GM23338 (cell line): Measurements from ENCODE around the gene TAS2R4. TPM values are rescaled to one million over a fixed set of nuclear protein-coding genes. Genes with fewer than 3 reads are reported as not detected.
"Not testable (repeated sequence)": the region's sequence is repeated elsewhere in the genome, so short reads cannot be mapped to it uniquely, and the experiment has no call there.

Experiments used
- ATAC-seq: fragments of 200-7000 bp; cut with Tn5 transposase; 3 replicates; pipeline ENCODE4 v1.9.1; 2020
- DNase-seq: peaks from one replicate; pipeline ENCODE4 v3.0.0-alpha.2; 2015; ENCODE audit warnings: low spot score
- H2AFZ ChIP-seq: fragments of 200-600 bp; sonication (generic); 2 replicates; pipeline ENCODE4 v1.8.0; 2016; ENCODE audit warnings: antibody characterized with exemption, mild to moderate bottlenecking, moderate library complexity
- H3F3A ChIP-seq: fragments of 200-600 bp; sonication (generic); replicated peaks from 2 replicates; pipeline ENCODE4 v1.8.0; 2017; ENCODE audit warnings: antibody characterized with exemption, mixed run types, low read depth
- H3K27ac ChIP-seq: fragments of 200-600 bp; sonication (generic); 2 replicates; pipeline ENCODE4 v1.6.1; 2016; ENCODE audit warnings: low read depth
- H3K27me3 ChIP-seq: fragments of 200-600 bp; sonication (generic); 2 replicates; pipeline ENCODE4 v1.8.0; 2016; ENCODE audit warnings: mild to moderate bottlenecking, mixed run types, moderate library complexity; ENCODE audit not compliant: insufficient read depth
- H3K36me3 ChIP-seq: fragments of 200-600 bp; sonication (generic); 2 replicates; pipeline ENCODE4 v1.8.0; 2016; ENCODE audit warnings: mild to moderate bottlenecking; ENCODE audit not compliant: insufficient read depth
- H3K4me1 ChIP-seq: fragments of 200-600 bp; sonication (generic); 2 replicates; pipeline ENCODE4 v1.8.0; 2016; ENCODE audit warnings: mild to moderate bottlenecking, moderate library complexity; ENCODE audit not compliant: insufficient read depth
- H3K4me2 ChIP-seq: fragments of 200-600 bp; sonication (generic); 2 replicates; pipeline ENCODE4 v1.7.1; 2017; ENCODE audit warnings: mixed run types
- H3K4me3 ChIP-seq: fragments of 200-600 bp; sonication (generic); 2 replicates; pipeline ENCODE4 v1.6.1; 2016; ENCODE audit warnings: mixed run types
- H3K79me2 ChIP-seq: fragments of 200-600 bp; sonication (generic); replicated peaks from 2 replicates; pipeline ENCODE4 v1.8.0; 2017; ENCODE audit warnings: mild to moderate bottlenecking; ENCODE audit not compliant: insufficient read depth
- H3K9me2 ChIP-seq: fragments of 200-600 bp; sonication (generic); 2 replicates; pipeline ENCODE4 v1.8.0; 2017; ENCODE audit not compliant: insufficient read depth
- H4K20me1 ChIP-seq: fragments of 200-600 bp; sonication (generic); replicated peaks from 2 replicates; pipeline ENCODE4 v1.8.0; 2017; ENCODE audit warnings: mild to moderate bottlenecking; ENCODE audit not compliant: insufficient read depth
- H3K27ac Mint-ChIP-seq: 2 replicates; pipeline ENCODE4 v1.8.0; 2020; ENCODE audit warnings: inconsistent platforms, mild to moderate bottlenecking, moderate library complexity, mixed read lengths
- H3K27me3 Mint-ChIP-seq: 3 replicates; pipeline ENCODE4 v1.8.0; 2022; ENCODE audit warnings: low read depth, mild to moderate bottlenecking, moderate library complexity, mixed read lengths, inconsistent platforms; ENCODE audit not compliant: insufficient read depth, poor library complexity
- H3K36me3 Mint-ChIP-seq: 3 replicates; pipeline ENCODE4 v1.8.0; 2021; ENCODE audit warnings: low read depth, mild to moderate bottlenecking, inconsistent platforms, moderate library complexity, mixed read lengths
- H3K4me1 Mint-ChIP-seq: 3 replicates; pipeline ENCODE4 v1.8.0; 2020; ENCODE audit warnings: mild to moderate bottlenecking, inconsistent platforms, mixed read lengths
- H3K4me3 Mint-ChIP-seq: 3 replicates; pipeline ENCODE4 v1.8.0; 2021; ENCODE audit warnings: moderate library complexity, mild to moderate bottlenecking, inconsistent platforms, mixed read lengths
- H3K9me3 Mint-ChIP-seq: 3 replicates; pipeline ENCODE4 v1.8.0; 2020; ENCODE audit warnings: moderate library complexity, mild to moderate bottlenecking, inconsistent platforms, mixed read lengths
- CREB1 ChIP-seq: fragments of 250-450 bp; sonication (Bioruptor Pico); IDR thresholded peaks from 2 replicates; pipeline ENCODE4 v1.5.0; 2020; ENCODE audit warnings: low read depth, mild to moderate bottlenecking, moderate library complexity
- EZH2 ChIP-seq: fragments of 200-600 bp; sonication (generic); IDR thresholded peaks from one replicate; pipeline ENCODE4 v1.8.0; 2017; ENCODE audit warnings: antibody characterized with exemption, mild to moderate bottlenecking, low read depth; ENCODE audit not compliant: unreplicated experiment
- EZH2phosphoT487 ChIP-seq: fragments of 200-600 bp; sonication (generic); IDR thresholded peaks from one replicate; pipeline ENCODE4 v1.8.1; 2018; ENCODE audit warnings: antibody characterized with exemption; ENCODE audit not compliant: unreplicated experiment
- JUNB ChIP-seq: IDR thresholded peaks from one replicate; pipeline ENCODE4 v1.6.1; 2016; ENCODE audit warnings: antibody characterized with exemption; ENCODE audit not compliant: unreplicated experiment
- NANOG ChIP-seq: IDR thresholded peaks from 2 replicates; pipeline ENCODE4 v1.6.1; 2016; ENCODE audit warnings: antibody characterized with exemption, borderline replicate concordance
- POLR2AphosphoS5 ChIP-seq: IDR thresholded peaks from 2 replicates; pipeline ENCODE4 v1.6.1; 2016; ENCODE audit warnings: antibody characterized with exemption, low read depth
- STAT1 ChIP-seq: IDR thresholded peaks from one replicate; pipeline ENCODE4 v1.6.1; 2016; ENCODE audit warnings: antibody characterized with exemption; ENCODE audit not compliant: unreplicated experiment
- ZNF114 ChIP-seq: fragments of 250-450 bp; sonication (Bioruptor Pico); IDR thresholded peaks from 2 replicates; pipeline ENCODE4 v1.5.0; 2020; ENCODE audit warnings: mild to moderate bottlenecking, moderate library complexity
- polyA plus RNA-seq: library from polyadenylated mRNA; unstranded; fragments of >200 nt; fragmentation: Nextera tagmentation; extraction: Ambion mirVana; gene quantifications from 2 replicates; pipeline ENCODE4 v1.2.1, GENCODE V29; 2016
- total RNA-seq: library from RNA; depleted of rRNA; stranded (reverse); fragments of >200 nt; shearing (Covaris generic); gene quantifications from 2 replicates; pipeline ENCODE4 v1.2.3, GENCODE V29; 2014
- TF ChIP-seq, protein P1 (sequence below): IDR thresholded peaks from 2 replicates; pipeline ENCODE4 v1.6.1; 2016; ENCODE audit warnings: antibody characterized with exemption
- TF ChIP-seq, protein P2 (sequence below), 2 experiments: fragments of 200-600 bp in 1 of 2; sonication (generic) in 1 of 2; conservative IDR thresholded peaks; 2 replicates each; pipeline versions ENCODE4 v1.5.1 to v1.6.1; 2016 to 2017; ENCODE audit warnings: antibody characterized with exemption in 2 of 2, low read depth in 2 of 2, mild to moderate bottlenecking in 2 of 2, moderate library complexity in 1 of 2
- TF ChIP-seq, protein P3 (sequence below): fragments of 250-450 bp; sonication (Bioruptor Pico); IDR thresholded peaks from 2 replicates; pipeline ENCODE4 v1.5.0; 2020; ENCODE audit warnings: mild to moderate bottlenecking, moderate library complexity

Gene TAS2R4
- total and polyA plus RNA-seq, 2 experiments from 2014 or later = 1.2 to 4.2 TPM

DNA sequence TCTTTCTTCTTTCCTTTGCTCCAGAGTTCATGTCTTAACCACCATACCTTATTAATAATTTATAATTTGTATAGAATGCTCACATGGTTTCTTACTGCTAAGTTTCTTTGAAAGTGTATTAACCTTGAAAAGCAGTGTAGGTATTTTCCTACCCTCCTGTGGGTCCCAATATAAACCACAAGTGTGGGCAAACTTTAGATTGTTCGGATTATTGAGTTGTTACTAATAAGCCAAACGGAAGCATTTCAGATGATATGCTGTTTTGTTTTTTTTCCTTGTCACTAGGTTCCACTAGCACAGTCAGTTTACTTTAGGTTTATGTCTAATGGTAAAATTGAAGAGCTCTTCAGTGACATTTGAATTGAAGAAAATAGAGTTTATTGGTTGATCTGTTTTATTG, 28.1 kb upstream of the TAS2R4 start:
- no peaks in the 10 kb centered on the region; the same call in 1 of the 2 replicates for H3F3A ChIP-seq
- no peaks in the 10 kb centered on the region for H3K4me1 ChIP-seq
- Mint-ChIP-seq H3K36me3 (peaks cover 98% of the 10 kb centered on the region), H3K9me3 (peaks cover 30% of the 10 kb centered on the region), H3K27me3 (peaks cover 2% of the 10 kb centered on the region), H3K4me3 (no peak overlapping the region), H3K27ac (no peak overlapping the region), H3K4me1 (no peaks in the 10 kb centered on the region)
- no peaks in the 10 kb centered on the region for H3K27me3 ChIP-seq
- peaks cover 91% of the 10 kb centered on the region for H3K36me3 ChIP-seq
- ATAC-seq = no peak
- DNase-seq = no peak
- H3K4me2 ChIP-seq = no peak overlapping the region
- no peak overlapping the region for H2AFZ ChIP-seq
- no peak overlapping the region for H3K4me3 ChIP-seq
- no peaks in the 10 kb centered on the region for H3K9me2 ChIP-seq
- no peak for TF ChIP-seq NANOG
- TF ChIP-seq JUNB = no peak
- no peak for TF ChIP-seq EZH2phosphoT487
- TF ChIP-seq STAT1 = no peak
- no peak for TF ChIP-seq EZH2
- TF ChIP-seq ZNF114 (CRISPR knock-in tag) = no peak
- TF ChIP-seq POLR2AphosphoS5 = no peak
- TF ChIP-seq, protein P1, sequence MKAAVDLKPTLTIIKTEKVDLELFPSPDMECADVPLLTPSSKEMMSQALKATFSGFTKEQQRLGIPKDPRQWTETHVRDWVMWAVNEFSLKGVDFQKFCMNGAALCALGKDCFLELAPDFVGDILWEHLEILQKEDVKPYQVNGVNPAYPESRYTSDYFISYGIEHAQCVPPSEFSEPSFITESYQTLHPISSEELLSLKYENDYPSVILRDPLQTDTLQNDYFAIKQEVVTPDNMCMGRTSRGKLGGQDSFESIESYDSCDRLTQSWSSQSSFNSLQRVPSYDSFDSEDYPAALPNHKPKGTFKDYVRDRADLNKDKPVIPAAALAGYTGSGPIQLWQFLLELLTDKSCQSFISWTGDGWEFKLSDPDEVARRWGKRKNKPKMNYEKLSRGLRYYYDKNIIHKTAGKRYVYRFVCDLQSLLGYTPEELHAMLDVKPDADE = no peak
- TF ChIP-seq, protein P2, sequence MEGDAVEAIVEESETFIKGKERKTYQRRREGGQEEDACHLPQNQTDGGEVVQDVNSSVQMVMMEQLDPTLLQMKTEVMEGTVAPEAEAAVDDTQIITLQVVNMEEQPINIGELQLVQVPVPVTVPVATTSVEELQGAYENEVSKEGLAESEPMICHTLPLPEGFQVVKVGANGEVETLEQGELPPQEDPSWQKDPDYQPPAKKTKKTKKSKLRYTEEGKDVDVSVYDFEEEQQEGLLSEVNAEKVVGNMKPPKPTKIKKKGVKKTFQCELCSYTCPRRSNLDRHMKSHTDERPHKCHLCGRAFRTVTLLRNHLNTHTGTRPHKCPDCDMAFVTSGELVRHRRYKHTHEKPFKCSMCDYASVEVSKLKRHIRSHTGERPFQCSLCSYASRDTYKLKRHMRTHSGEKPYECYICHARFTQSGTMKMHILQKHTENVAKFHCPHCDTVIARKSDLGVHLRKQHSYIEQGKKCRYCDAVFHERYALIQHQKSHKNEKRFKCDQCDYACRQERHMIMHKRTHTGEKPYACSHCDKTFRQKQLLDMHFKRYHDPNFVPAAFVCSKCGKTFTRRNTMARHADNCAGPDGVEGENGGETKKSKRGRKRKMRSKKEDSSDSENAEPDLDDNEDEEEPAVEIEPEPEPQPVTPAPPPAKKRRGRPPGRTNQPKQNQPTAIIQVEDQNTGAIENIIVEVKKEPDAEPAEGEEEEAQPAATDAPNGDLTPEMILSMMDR (conservative IDR thresholded peaks at IDR 0.05; ENCODE audit: low read depth in 2 of 2) = no peak
- no peak for TF ChIP-seq CREB1 (CRISPR knock-in tag)
- TF ChIP-seq, protein P3, sequence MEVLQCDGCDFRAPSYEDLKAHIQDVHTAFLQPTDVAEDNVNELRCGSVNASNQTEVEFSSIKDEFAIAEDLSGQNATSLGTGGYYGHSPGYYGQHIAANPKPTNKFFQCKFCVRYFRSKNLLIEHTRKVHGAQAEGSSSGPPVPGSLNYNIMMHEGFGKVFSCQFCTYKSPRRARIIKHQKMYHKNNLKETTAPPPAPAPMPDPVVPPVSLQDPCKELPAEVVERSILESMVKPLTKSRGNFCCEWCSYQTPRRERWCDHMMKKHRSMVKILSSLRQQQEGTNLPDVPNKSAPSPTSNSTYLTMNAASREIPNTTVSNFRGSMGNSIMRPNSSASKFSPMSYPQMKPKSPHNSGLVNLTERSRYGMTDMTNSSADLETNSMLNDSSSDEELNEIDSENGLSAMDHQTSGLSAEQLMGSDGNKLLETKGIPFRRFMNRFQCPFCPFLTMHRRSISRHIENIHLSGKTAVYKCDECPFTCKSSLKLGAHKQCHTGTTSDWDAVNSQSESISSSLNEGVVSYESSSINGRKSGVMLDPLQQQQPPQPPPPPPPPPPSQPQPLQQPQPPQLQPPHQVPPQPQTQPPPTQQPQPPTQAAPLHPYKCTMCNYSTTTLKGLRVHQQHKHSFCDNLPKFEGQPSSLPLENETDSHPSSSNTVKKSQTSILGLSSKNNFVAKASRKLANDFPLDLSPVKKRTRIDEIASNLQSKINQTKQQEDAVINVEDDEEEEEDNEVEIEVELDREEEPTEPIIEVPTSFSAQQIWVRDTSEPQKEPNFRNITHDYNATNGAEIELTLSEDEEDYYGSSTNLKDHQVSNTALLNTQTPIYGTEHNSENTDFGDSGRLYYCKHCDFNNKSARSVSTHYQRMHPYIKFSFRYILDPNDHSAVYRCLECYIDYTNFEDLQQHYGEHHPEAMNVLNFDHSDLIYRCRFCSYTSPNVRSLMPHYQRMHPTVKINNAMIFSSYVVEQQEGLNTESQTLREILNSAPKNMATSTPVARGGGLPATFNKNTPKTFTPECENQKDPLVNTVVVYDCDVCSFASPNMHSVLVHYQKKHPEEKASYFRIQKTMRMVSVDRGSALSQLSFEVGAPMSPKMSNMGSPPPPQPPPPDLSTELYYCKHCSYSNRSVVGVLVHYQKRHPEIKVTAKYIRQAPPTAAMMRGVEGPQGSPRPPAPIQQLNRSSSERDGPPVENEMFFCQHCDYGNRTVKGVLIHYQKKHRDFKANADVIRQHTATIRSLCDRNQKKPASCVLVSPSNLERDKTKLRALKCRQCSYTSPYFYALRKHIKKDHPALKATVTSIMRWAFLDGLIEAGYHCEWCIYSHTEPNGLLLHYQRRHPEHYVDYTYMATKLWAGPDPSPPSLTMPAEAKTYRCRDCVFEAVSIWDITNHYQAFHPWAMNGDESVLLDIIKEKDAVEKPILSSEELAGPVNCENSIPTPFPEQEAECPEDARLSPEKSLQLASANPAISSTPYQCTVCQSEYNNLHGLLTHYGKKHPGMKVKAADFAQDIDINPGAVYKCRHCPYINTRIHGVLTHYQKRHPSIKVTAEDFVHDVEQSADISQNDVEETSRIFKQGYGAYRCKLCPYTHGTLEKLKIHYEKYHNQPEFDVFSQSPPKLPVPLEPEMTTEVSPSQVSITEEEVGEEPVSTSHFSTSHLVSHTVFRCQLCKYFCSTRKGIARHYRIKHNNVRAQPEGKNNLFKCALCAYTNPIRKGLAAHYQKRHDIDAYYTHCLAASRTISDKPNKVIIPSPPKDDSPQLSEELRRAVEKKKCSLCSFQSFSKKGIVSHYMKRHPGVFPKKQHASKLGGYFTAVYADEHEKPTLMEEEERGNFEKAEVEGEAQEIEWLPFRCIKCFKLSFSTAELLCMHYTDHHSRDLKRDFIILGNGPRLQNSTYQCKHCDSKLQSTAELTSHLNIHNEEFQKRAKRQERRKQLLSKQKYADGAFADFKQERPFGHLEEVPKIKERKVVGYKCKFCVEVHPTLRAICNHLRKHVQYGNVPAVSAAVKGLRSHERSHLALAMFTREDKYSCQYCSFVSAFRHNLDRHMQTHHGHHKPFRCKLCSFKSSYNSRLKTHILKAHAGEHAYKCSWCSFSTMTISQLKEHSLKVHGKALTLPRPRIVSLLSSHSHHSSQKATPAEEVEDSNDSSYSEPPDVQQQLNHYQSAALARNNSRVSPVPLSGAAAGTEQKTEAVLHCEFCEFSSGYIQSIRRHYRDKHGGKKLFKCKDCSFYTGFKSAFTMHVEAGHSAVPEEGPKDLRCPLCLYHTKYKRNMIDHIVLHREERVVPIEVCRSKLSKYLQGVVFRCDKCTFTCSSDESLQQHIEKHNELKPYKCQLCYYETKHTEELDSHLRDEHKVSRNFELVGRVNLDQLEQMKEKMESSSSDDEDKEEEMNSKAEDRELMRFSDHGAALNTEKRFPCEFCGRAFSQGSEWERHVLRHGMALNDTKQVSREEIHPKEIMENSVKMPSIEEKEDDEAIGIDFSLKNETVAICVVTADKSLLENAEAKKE (CRISPR knock-in tag) = no peak
- H3K79me2 ChIP-seq = peaks cover 3% of the 10 kb centered on the region; the same call in 1 of the 2 replicates
- H4K20me1 ChIP-seq = peaks cover 15% of the 10 kb centered on the region
- no peak overlapping the region for H3K27ac ChIP-seq

DNA sequence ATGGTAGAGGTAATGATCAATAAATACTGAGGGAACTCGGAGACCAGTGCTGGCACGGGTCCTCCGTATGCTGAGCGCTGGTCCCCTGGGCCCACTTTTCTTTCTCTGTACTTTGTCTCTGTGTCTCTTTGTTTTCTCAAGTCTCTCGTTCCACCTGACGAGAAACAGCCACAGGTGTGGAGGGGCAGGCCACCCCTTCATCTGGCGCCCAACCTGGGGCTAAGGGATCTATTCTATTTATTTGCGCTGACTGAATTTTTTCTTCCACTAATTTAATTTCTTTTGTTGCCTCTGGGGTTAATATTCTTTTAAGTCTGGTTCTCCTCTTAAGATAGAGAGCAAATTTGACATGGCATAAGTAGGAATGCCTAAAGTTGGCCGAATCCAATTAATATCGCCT, 24.6 kb upstream of the TAS2R4 start:
- H3K27ac ChIP-seq, H3K27me3 Mint-ChIP-seq, H3K4me3 Mint-ChIP-seq, H3K4me3 ChIP-seq, H2AFZ ChIP-seq, H3K27ac Mint-ChIP-seq, H3K4me1 Mint-ChIP-seq, ATAC-seq, H3K9me2 ChIP-seq, H3F3A ChIP-seq, H3K79me2 ChIP-seq, H3K4me1 ChIP-seq, H3K4me2 ChIP-seq, H4K20me1 ChIP-seq, H3K27me3 ChIP-seq: not testable (repeated sequence)
- H3K36me3 Mint-ChIP-seq = peaks cover 98% of the 10 kb centered on the region
- DNase-seq = peak; percentile 45
- peaks cover 72% of the 10 kb centered on the region for H3K36me3 ChIP-seq
- H3K9me3 Mint-ChIP-seq = peaks cover 30% of the 10 kb centered on the region
